NB4 (cell line): ENCODE results near the gene UBE2G1.

Experiments
- CTCF ChIP-seq: IDR thresholded peaks from one replicate; pipeline ENCODE4 v1.5.1; 2012; ENCODE audit warnings: low read depth, low read length
- MYC ChIP-seq: IDR thresholded peaks from 2 replicates; pipeline ENCODE4 v1.6.1; 2011; ENCODE audit warnings: low read depth, low read length
- POLR2A ChIP-seq: IDR thresholded peaks from 2 replicates; pipeline ENCODE4 v1.6.1; 2011; ENCODE audit warnings: mild to moderate bottlenecking; ENCODE audit not compliant: insufficient read length; ENCODE audit errors: extremely low read depth

- TF ChIP-seq CTCF (no peak), POLR2A (no peak), MYC (no peak)
These were observed 41.4 kb upstream of the UBE2G1 start for GRCh38 chr17:4407851-4408250.
